Stromal cell of bone marrow (primary cell): ENCODE results near the gene CARD10.
"Not testable (repeated sequence)": the region's sequence is repeated elsewhere in the genome, so short reads cannot be mapped to it uniquely, and the experiment has no call there.

Source experiments
- DNase-seq: peaks from one replicate; pipeline ENCODE4 v3.0.0-alpha.2; 2012; ENCODE audit warnings: low read depth

Gene CARD10

GRCh38 chr22:37485395-37486223 lies 33.6 kb downstream of the CARD10 start:
- no peak for DNase-seq

GRCh38 chr22:37484480-37485394 lies 34.5 kb downstream of the CARD10 start:
- DNase-seq, result no peak

GRCh38 chr22:37483050-37483449 lies 36.2 kb downstream of the CARD10 start:
- no peak for DNase-seq

GRCh38 chr22:37482244-37482643 lies 37.0 kb downstream of the CARD10 start:
- no peak for DNase-seq

GRCh38 chr22:37481347-37481907 lies 37.8 kb downstream of the CARD10 start:
- DNase-seq, result no peak

GRCh38 chr22:37480387-37481346 lies 38.5 kb downstream of the CARD10 start:
- DNase-seq, result no peak

GRCh38 chr22:37479196-37479595 lies 40.0 kb downstream of the CARD10 start:
- DNase-seq, result no peak

GRCh38 chr22:37476389-37477329 lies 42.6 kb downstream of the CARD10 start:
- DNase-seq, result no peak

GRCh38 chr22:37474447-37475090 lies 44.6 kb downstream of the CARD10 start:
- DNase-seq, result no peak

- no peak for DNase-seq
These were observed 45.7 kb downstream of the CARD10 start for GRCh38 chr22:37473437-37473946.

GRCh38 chr22:37472418-37473006 lies 46.7 kb downstream of the CARD10 start:
- DNase-seq, result no peak

- DNase-seq, result no peak
These were observed 47.3 kb downstream of the CARD10 start for GRCh38 chr22:37471727-37472417.

GRCh38 chr22:37470087-37470445 lies 49.1 kb downstream of the CARD10 start:
- DNase-seq, result no peak

GRCh38 chr22:37469416-37470086 lies 49.7 kb downstream of the CARD10 start:
- no peak for DNase-seq

- DNase-seq, result not testable (repeated sequence)
These were observed 51.0 kb downstream of the CARD10 start for GRCh38 chr22:37468201-37468695.

- no peak for DNase-seq
These were observed 51.7 kb downstream of the CARD10 start for GRCh38 chr22:37467391-37467955.

- no peak for DNase-seq
These were observed 55.0 kb downstream of the CARD10 start for GRCh38 chr22:37464181-37464580.

GRCh38 chr22:37462983-37463382 lies 56.2 kb downstream of the CARD10 start:
- no peak for DNase-seq
